ENCODE data around the gene ZDBF2. TPM values are rescaled to one million over a fixed set of nuclear protein-coding genes. Genes with fewer than 3 reads are reported as not detected.

ZDBF2 gene
- total RNA-seq, 1 donor from 2014 or later: 42.9 TPM

DNA sequence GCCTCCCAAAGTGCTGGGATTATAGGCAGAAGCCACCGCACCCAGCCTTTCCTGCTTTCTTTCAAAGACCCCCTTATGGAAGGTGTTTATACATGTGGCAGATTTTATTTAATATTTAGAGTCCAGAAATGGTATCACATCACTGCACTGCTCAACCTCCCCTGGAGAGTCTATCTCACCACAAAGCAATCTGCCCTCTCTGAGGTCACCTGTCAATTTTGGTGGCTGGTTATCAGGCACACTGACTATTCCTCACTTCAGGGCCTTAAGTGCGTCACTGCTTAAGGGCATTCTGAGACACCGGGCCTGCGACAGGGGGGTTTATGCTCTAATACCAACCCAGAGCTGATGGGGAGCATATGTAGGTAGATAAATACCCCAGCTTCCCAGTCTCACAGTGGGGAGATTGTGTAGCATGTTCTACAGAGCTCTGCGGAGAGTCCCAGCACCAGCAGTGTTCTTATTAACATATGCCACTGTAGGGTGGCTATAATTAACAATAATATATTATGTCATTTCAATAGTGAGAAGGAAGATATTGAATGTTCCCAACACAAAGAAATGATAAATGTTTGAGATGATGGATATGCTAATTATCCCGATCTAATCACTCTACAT lies 42.7 kb upstream of the ZDBF2 start:
- TF ChIP-seq, protein P1, sequence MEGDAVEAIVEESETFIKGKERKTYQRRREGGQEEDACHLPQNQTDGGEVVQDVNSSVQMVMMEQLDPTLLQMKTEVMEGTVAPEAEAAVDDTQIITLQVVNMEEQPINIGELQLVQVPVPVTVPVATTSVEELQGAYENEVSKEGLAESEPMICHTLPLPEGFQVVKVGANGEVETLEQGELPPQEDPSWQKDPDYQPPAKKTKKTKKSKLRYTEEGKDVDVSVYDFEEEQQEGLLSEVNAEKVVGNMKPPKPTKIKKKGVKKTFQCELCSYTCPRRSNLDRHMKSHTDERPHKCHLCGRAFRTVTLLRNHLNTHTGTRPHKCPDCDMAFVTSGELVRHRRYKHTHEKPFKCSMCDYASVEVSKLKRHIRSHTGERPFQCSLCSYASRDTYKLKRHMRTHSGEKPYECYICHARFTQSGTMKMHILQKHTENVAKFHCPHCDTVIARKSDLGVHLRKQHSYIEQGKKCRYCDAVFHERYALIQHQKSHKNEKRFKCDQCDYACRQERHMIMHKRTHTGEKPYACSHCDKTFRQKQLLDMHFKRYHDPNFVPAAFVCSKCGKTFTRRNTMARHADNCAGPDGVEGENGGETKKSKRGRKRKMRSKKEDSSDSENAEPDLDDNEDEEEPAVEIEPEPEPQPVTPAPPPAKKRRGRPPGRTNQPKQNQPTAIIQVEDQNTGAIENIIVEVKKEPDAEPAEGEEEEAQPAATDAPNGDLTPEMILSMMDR (IDR thresholded peaks at IDR 0.05; ENCODE audit: unreplicated experiment): no peak
- Mint-ChIP-seq H3K4me1 (ENCODE audit: low read depth) (peaks cover 5% of the 10 kb centered on the region), H3K9me3 (ENCODE audit: low read depth) (peaks cover 5% of the 10 kb centered on the region), H3K27me3 (no peaks in the 10 kb centered on the region), H3K4me3 (ENCODE audit: low read depth) (no peak overlapping the region), H3K36me3 (ENCODE audit: insufficient read depth) (no peaks in the 10 kb centered on the region), H3K27ac (no peak overlapping the region)
- no peak for DNase-seq (ENCODE audit: low spot score, unreplicated experiment)

DNA sequence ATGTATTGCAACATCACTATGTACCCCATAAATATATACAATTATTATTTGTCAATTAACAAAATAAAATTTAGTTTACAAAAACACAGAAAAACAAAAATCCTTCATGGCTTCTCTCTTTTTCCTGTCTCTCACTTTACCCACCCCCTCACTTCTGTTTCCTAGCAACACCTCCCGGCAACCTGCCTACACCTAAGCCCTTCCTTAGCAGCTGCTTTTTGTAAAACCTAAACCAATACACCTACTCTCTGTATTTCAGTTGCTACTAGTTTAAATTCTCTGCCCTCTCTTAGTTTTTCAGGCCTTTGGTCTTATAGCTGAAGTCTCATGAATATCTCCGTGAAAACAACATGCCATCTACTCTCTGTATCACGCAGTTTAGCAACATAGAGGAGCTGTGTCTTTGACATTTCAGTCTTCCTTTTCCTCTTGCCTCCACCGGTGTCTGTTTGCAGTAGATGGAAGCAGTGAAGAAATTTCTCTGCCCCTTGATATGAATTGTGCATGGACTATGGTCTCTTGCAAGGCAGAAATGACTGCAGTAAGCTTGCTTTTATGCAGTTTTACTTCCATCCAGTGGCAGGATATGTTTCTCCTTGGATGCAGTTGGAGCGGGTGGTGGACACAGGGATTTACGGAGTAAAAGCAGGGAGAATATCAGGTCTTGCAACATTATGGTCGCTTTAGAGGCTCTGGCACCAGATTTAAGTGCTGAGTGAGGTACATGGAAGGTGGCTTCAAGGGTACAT lies 42.0 kb upstream of the ZDBF2 start:
- DNase-seq (ENCODE audit: low spot score, unreplicated experiment): no peak
- TF ChIP-seq, protein P1 (IDR thresholded peaks at IDR 0.05; ENCODE audit: unreplicated experiment): no peak
- H3K36me3 Mint-ChIP-seq (ENCODE audit: insufficient read depth): no peaks in the 10 kb centered on the region
- no peak overlapping the region for H3K27ac Mint-ChIP-seq
- H3K9me3 Mint-ChIP-seq (ENCODE audit: low read depth): peaks cover 5% of the 10 kb centered on the region
- peaks cover 5% of the 10 kb centered on the region for H3K4me1 Mint-ChIP-seq (ENCODE audit: low read depth)
- no peaks in the 10 kb centered on the region for H3K27me3 Mint-ChIP-seq
- H3K4me3 Mint-ChIP-seq (ENCODE audit: low read depth): no peak overlapping the region

DNA sequence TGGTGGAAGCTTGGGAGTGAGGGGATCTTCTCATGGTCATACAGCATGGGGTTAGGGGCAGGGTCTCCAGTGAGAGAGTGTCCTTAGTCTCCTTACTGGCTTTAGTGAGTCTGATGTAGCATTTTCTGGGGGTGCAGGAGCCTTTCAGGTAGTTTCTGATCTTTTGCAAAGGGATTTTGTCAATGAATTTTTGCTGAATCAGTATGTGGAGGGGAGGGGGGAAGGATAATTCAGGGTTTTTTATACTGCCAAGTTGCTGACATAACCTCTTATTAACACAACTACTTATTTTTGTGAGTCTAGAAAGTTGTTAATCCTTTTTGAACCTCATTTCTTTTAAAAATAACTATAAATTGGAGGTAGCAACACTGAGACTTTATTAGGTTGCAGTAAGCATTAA lies 35.3 kb upstream of the ZDBF2 start:
- Mint-ChIP-seq H3K27ac (no peak overlapping the region), H3K4me3 (ENCODE audit: low read depth) (no peak overlapping the region), H3K27me3 (no peaks in the 10 kb centered on the region), H3K9me3 (ENCODE audit: low read depth) (peaks cover 5% of the 10 kb centered on the region), H3K4me1 (ENCODE audit: low read depth) (no peaks in the 10 kb centered on the region), H3K36me3 (ENCODE audit: insufficient read depth) (no peaks in the 10 kb centered on the region)
- DNase-seq (ENCODE audit: low spot score, unreplicated experiment): no peak
- TF ChIP-seq, protein P1 (IDR thresholded peaks at IDR 0.05; ENCODE audit: unreplicated experiment): no peak

DNA sequence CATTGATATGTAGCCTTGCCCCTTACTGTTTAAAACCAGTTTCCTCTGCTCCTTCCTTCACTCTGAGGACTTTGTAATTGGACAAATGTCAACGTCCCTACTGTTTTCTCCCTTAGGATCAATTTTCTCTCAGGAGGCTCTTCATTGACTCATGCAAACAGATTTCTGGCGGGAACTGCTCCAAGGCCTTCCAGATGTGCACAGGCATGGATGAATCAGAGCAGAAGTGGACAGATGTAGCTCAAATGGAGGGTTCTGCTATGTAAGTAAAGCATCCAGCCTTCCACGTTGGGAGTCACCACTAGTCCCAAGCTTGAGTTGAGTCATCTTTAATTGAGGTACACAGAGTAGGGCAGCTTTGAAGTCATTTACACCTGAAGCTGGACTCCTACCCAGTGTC lies 34.1 kb upstream of the ZDBF2 start:
- H3K9me3 Mint-ChIP-seq (ENCODE audit: low read depth): peaks cover 5% of the 10 kb centered on the region
- no peaks in the 10 kb centered on the region for H3K36me3 Mint-ChIP-seq (ENCODE audit: insufficient read depth)
- H3K4me3 Mint-ChIP-seq (ENCODE audit: low read depth): no peak overlapping the region
- no peaks in the 10 kb centered on the region for H3K27me3 Mint-ChIP-seq
- DNase-seq (ENCODE audit: low spot score, unreplicated experiment): no peak
- no peaks in the 10 kb centered on the region for H3K4me1 Mint-ChIP-seq (ENCODE audit: low read depth)
- H3K27ac Mint-ChIP-seq: no peak overlapping the region
- TF ChIP-seq, protein P1 (IDR thresholded peaks at IDR 0.05; ENCODE audit: unreplicated experiment): no peak

DNA sequence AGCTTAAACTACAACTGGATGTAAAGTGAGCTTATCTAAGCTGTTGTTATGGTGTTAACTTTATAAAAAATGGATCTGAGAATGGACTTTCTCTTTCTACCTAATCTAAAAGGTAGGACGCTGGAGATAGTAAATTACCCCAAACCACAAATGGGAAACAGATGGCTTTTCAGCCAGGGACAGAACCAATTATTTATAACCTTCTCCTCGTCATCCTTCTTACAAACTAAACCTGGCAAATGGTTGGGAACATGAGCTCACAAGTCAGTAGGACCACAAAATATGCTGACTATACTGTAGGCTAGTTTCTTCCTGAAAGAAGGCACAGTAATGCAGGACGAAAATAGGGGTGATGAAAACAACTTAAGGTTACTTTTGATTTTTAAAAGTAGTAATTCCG lies 32.7 kb upstream of the ZDBF2 start:
- H3K4me1 Mint-ChIP-seq (ENCODE audit: low read depth): no peaks in the 10 kb centered on the region
- H3K4me3 Mint-ChIP-seq (ENCODE audit: low read depth): no peak overlapping the region
- no peaks in the 10 kb centered on the region for H3K9me3 Mint-ChIP-seq (ENCODE audit: low read depth)
- no peaks in the 10 kb centered on the region for H3K27me3 Mint-ChIP-seq
- H3K27ac Mint-ChIP-seq: no peak overlapping the region
- TF ChIP-seq, protein P1 (IDR thresholded peaks at IDR 0.05; ENCODE audit: unreplicated experiment): no peak
- no peaks in the 10 kb centered on the region for H3K36me3 Mint-ChIP-seq (ENCODE audit: insufficient read depth)
- no peak for DNase-seq (ENCODE audit: low spot score, unreplicated experiment)
